ENCODE results near the gene MCRIP2. TPM values are rescaled to one million over a fixed set of nuclear protein-coding genes. Genes with fewer than 3 reads are reported as not detected.

Gene MCRIP2
- polyA plus RNA-seq, 1 donor from 2014 or later: 29.1 TPM

DNA sequence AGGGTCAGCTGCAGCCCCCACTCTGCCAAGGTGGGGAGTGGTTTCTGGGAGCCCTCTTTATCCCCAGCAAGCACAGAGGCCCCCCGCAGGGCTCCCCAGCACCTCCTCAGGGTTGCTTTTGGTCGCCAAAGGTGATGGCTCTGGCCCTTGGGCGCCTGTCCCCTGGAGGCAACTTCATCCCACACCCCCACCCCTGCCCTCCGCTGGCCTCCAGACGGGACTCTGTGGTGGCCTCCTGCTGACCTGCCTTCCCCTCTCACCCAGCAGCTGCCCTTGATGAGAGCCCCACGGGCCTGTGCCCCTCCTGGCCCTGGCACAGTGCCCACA lies 18.5 kb downstream of the MCRIP2 start:
- TF ChIP-seq TAF1 (IDR thresholded peaks at IDR 0.05; ENCODE audit: low read depth) (no peak), RAD21 (conservative IDR thresholded peaks at IDR 0.05) (no peak), POLR2AphosphoS5 (IDR thresholded peaks at IDR 0.05) (no peak), EZH2 (IDR thresholded peaks at IDR 0.05; ENCODE audit: borderline replicate concordance, insufficient read depth, low read length, poor library complexity, severe bottlenecking) (no peak), MXI1 (conservative IDR thresholded peaks at IDR 0.05; ENCODE audit: poor library complexity, severe bottlenecking) (no peak), EP300 (conservative IDR thresholded peaks at IDR 0.05; ENCODE audit: poor library complexity, severe bottlenecking) (no peak)
- TF ChIP-seq, protein P1, sequence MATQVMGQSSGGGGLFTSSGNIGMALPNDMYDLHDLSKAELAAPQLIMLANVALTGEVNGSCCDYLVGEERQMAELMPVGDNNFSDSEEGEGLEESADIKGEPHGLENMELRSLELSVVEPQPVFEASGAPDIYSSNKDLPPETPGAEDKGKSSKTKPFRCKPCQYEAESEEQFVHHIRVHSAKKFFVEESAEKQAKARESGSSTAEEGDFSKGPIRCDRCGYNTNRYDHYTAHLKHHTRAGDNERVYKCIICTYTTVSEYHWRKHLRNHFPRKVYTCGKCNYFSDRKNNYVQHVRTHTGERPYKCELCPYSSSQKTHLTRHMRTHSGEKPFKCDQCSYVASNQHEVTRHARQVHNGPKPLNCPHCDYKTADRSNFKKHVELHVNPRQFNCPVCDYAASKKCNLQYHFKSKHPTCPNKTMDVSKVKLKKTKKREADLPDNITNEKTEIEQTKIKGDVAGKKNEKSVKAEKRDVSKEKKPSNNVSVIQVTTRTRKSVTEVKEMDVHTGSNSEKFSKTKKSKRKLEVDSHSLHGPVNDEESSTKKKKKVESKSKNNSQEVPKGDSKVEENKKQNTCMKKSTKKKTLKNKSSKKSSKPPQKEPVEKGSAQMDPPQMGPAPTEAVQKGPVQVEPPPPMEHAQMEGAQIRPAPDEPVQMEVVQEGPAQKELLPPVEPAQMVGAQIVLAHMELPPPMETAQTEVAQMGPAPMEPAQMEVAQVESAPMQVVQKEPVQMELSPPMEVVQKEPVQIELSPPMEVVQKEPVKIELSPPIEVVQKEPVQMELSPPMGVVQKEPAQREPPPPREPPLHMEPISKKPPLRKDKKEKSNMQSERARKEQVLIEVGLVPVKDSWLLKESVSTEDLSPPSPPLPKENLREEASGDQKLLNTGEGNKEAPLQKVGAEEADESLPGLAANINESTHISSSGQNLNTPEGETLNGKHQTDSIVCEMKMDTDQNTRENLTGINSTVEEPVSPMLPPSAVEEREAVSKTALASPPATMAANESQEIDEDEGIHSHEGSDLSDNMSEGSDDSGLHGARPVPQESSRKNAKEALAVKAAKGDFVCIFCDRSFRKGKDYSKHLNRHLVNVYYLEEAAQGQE (IDR thresholded peaks at IDR 0.05; ENCODE audit: borderline replicate concordance): no peak
- Histone ChIP-seq H3K27me3 (ENCODE audit: insufficient read depth, low read depth, low read length) (no peaks in the 10 kb centered on the region), H3K4me3 (ENCODE audit: low read length) (no peak overlapping the region), H3K27ac (ENCODE audit: low read length) (no peak overlapping the region), H3K79me2 (replicated peaks; ENCODE audit: insufficient read depth, low read length) (no peaks in the 10 kb centered on the region), H4K20me1 (ENCODE audit: insufficient read depth) (no peaks in the 10 kb centered on the region), H3K9me3 (ENCODE audit: low read length) (no peaks in the 10 kb centered on the region), H3K9me2 (ENCODE audit: insufficient read depth, low read length) (no peaks in the 10 kb centered on the region), H3K36me3 (ENCODE audit: insufficient read depth, low read length) (no peaks in the 10 kb centered on the region), H2AFZ (ENCODE audit: low read depth, low read length) (no peak overlapping the region), H3K9ac (ENCODE audit: low read length) (no peak overlapping the region), H3K4me2 (ENCODE audit: low read length) (no peak overlapping the region), H3F3A (ENCODE audit: insufficient read depth, low read length, poor library complexity, severe bottlenecking) (no peaks in the 10 kb centered on the region)

DNA sequence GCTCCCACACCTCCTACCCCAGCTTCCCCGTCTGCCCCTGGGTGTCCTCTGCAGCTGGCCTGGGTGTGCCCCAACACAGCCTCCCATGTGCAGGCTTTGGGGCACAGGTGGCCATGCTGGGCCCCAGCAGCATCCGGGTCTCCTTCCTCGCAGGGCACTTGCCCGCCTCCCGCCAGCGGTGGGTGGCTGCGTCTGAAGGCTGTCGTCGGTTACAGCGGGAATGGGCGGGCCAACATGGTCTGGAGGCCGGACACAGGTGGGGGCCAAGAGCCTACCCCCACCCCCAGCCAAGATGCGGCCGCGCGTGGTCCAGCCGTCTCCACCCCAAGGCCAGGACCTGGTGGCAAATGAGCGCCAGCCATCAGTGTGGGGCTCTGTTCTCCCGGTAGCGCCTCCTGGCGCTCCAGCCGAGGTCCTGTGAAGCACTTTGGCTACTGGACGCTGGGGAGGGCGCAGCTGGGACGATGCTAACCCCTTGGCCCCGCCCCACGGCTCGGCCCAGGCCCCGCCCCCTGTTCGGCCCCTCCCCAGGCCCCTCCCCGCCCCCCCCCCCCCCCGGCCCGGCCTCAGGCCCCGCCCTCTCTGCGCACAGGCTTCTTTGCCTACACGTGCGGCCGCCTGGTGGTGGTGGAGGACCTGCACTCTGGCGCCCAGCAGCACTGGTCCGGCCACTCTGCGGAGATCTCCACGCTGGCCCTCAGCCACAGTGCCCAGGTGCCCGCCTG lies 19.0 kb downstream of the MCRIP2 start:
- Histone ChIP-seq H3F3A (ENCODE audit: insufficient read depth, low read length, poor library complexity, severe bottlenecking) (no peaks in the 10 kb centered on the region), H3K36me3 (ENCODE audit: insufficient read depth, low read length) (no peaks in the 10 kb centered on the region), H3K4me3 (ENCODE audit: low read length) (no peak overlapping the region), H3K4me2 (ENCODE audit: low read length) (no peak overlapping the region), H2AFZ (ENCODE audit: low read depth, low read length) (no peak overlapping the region), H3K9me3 (ENCODE audit: low read length) (no peaks in the 10 kb centered on the region), H3K27ac (ENCODE audit: low read length) (no peak overlapping the region), H4K20me1 (ENCODE audit: insufficient read depth) (no peaks in the 10 kb centered on the region), H3K9me2 (ENCODE audit: insufficient read depth, low read length) (no peaks in the 10 kb centered on the region), H3K79me2 (replicated peaks; ENCODE audit: insufficient read depth, low read length) (no peaks in the 10 kb centered on the region), H3K9ac (ENCODE audit: low read length) (no peak overlapping the region), H3K27me3 (ENCODE audit: insufficient read depth, low read depth, low read length) (no peaks in the 10 kb centered on the region)
- TF ChIP-seq, protein P1 (IDR thresholded peaks at IDR 0.05; ENCODE audit: borderline replicate concordance): no peak
- TF ChIP-seq, protein P2, sequence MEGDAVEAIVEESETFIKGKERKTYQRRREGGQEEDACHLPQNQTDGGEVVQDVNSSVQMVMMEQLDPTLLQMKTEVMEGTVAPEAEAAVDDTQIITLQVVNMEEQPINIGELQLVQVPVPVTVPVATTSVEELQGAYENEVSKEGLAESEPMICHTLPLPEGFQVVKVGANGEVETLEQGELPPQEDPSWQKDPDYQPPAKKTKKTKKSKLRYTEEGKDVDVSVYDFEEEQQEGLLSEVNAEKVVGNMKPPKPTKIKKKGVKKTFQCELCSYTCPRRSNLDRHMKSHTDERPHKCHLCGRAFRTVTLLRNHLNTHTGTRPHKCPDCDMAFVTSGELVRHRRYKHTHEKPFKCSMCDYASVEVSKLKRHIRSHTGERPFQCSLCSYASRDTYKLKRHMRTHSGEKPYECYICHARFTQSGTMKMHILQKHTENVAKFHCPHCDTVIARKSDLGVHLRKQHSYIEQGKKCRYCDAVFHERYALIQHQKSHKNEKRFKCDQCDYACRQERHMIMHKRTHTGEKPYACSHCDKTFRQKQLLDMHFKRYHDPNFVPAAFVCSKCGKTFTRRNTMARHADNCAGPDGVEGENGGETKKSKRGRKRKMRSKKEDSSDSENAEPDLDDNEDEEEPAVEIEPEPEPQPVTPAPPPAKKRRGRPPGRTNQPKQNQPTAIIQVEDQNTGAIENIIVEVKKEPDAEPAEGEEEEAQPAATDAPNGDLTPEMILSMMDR (IDR thresholded peaks at IDR 0.05; ENCODE audit: poor library complexity, severe bottlenecking): peak; percentile 28

All from neural cell (in vitro differentiated cells).